Stimulated activated CD4-positive, alpha-beta T cell treated with anti-CD3 and anti-CD28 coated beads, Interleukin-1b, Interleukin-23, amount 100 ng/mL, for 24 hours (primary cell): ENCODE measurements around the gene KRTAP5-8.
"Not testable (repeated sequence)": the region's sequence is repeated elsewhere in the genome, so short reads cannot be mapped to it uniquely, and the experiment has no call there.

Experiments used
- DNase-seq, 4 experiments: peaks; one replicate each; pipeline ENCODE4 v3.0.0-alpha.2; 2020; ENCODE audit warnings: low read depth in 4 of 4, low spot score in 1 of 4

KRTAP5-8 gene

GRCh38 chr11:71542879-71543777 is 5.3 kb downstream of the KRTAP5-8 start:
- no peak for DNase-seq

GRCh38 chr11:71543866-71544265 is 6.0 kb downstream of the KRTAP5-8 start:
- no peak for DNase-seq

GRCh38 chr11:71544525-71545214 is 6.8 kb downstream of the KRTAP5-8 start:
- no peak for DNase-seq

GRCh38 chr11:71545405-71545966 is 7.7 kb downstream of the KRTAP5-8 start:
- no peak for DNase-seq

GRCh38 chr11:71548120-71548519 is 10.3 kb downstream of the KRTAP5-8 start, which contains the start of gene KRTAP5-9:
Gene KRTAP5-9, plus strand, starts transcription at chr11:71548420. Its CDS starts 238 bp downstream, at chr11:71548658.
- DNase-seq = no peak

- DNase-seq = no peak
Measured at GRCh38 chr11:71548716-71549151, 10.9 kb downstream of the KRTAP5-8 start.

GRCh38 chr11:71551711-71552110 is 13.9 kb downstream of the KRTAP5-8 start:
- DNase-seq = no peak

GRCh38 chr11:71554996-71555395 is 17.2 kb downstream of the KRTAP5-8 start:
- DNase-seq = no peak

GRCh38 chr11:71555508-71555907 is 17.7 kb downstream of the KRTAP5-8 start:
- DNase-seq = no peak

GRCh38 chr11:71556018-71556417 is 18.2 kb downstream of the KRTAP5-8 start:
- DNase-seq = no peak

- no peak for DNase-seq
Measured at GRCh38 chr11:71557257-71557656, 19.4 kb downstream of the KRTAP5-8 start.

- DNase-seq = no peak
Measured at GRCh38 chr11:71558996-71559395, 21.2 kb downstream of the KRTAP5-8 start.

GRCh38 chr11:71562120-71562519 is 24.3 kb downstream of the KRTAP5-8 start:
- no peak for DNase-seq

- no peak for DNase-seq
Measured at GRCh38 chr11:71563406-71563805, 25.6 kb downstream of the KRTAP5-8 start.

- DNase-seq = no peak
Measured at GRCh38 chr11:71564430-71564829, 26.6 kb downstream of the KRTAP5-8 start.

- no peak for DNase-seq
Measured at GRCh38 chr11:71565263-71565662, 27.4 kb downstream of the KRTAP5-8 start, which contains the start of gene KRTAP5-10. Gene KRTAP5-10, plus strand, starts transcription at chr11:71565563. Its CDS starts 25 bp downstream, at chr11:71565588.

GRCh38 chr11:71566081-71566620 is 28.3 kb downstream of the KRTAP5-8 start:
- no peak for DNase-seq

GRCh38 chr11:71566626-71567599 is 29.1 kb downstream of the KRTAP5-8 start:
- not testable (repeated sequence) for DNase-seq

GRCh38 chr11:71567633-71568032 is 29.8 kb downstream of the KRTAP5-8 start:
- not testable (repeated sequence) for DNase-seq

GRCh38 chr11:71568704-71569349 is 31.0 kb downstream of the KRTAP5-8 start:
- no peak for DNase-seq
